ENCODE results near the gene CXCL16.

DNA sequence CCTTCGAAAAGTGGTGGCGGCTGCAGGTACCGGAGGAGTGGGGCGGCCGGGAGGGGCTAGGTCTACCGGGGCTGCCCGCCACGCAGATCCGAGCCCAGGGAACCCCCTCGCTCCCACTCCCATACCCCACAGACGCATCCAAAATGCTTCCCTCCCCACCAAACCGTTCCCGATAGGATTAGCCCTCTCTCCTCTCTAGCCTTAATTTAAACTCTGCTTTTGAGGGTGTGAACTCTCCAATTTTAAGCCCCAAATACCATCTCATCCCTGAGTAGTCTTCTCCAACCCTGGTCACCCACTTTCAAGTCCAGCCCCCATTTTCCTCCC is 260 bp upstream of the CXCL16 start:
- TF ChIP-seq, protein P1, sequence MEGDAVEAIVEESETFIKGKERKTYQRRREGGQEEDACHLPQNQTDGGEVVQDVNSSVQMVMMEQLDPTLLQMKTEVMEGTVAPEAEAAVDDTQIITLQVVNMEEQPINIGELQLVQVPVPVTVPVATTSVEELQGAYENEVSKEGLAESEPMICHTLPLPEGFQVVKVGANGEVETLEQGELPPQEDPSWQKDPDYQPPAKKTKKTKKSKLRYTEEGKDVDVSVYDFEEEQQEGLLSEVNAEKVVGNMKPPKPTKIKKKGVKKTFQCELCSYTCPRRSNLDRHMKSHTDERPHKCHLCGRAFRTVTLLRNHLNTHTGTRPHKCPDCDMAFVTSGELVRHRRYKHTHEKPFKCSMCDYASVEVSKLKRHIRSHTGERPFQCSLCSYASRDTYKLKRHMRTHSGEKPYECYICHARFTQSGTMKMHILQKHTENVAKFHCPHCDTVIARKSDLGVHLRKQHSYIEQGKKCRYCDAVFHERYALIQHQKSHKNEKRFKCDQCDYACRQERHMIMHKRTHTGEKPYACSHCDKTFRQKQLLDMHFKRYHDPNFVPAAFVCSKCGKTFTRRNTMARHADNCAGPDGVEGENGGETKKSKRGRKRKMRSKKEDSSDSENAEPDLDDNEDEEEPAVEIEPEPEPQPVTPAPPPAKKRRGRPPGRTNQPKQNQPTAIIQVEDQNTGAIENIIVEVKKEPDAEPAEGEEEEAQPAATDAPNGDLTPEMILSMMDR (IDR thresholded peaks at IDR 0.05; ENCODE audit: low read length), result no peak
- TF ChIP-seq EZH2phosphoT487 (IDR thresholded peaks at IDR 0.05; ENCODE audit: low read length), result no peak
